ENCODE results near the gene CACNA2D3. TPM values are rescaled to one million over a fixed set of nuclear protein-coding genes. Genes with fewer than 3 reads are reported as not detected.

CACNA2D3 gene
- total RNA-seq, 4 donors from 2014 or later = 0.83 to 5.0 (median 2.5) TPM

DNA sequence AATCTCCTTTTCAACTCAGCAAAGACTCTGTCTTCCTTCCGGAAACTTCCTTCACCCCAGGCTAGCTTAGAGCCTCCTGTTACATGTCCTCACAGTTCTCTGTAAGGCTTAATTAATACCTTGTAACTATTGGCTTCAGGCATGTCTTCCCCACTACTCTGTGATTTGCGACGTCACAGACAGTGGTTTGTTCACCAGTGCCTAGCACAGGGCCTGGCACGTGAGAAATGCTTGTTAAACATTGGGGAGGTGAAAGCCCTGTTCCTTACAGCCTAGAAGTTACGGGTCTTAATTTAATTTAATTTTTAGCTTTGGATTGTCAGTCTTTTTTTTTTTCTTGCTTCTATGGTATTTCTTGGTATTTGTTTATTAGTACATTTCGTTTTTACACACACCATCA is 36.4 kb upstream of the CACNA2D3 start:
- intact Hi-C loops (cut with DNase I; ENCODE audit: low total_unique reads) = no loop called here
- H3K4me3 ChIP-seq = no peak overlapping the region
- no peak for DNase-seq
- no peak overlapping the region for H3K27ac ChIP-seq
- H3K36me3 ChIP-seq = no peaks in the 10 kb centered on the region
- TF ChIP-seq, protein P1, sequence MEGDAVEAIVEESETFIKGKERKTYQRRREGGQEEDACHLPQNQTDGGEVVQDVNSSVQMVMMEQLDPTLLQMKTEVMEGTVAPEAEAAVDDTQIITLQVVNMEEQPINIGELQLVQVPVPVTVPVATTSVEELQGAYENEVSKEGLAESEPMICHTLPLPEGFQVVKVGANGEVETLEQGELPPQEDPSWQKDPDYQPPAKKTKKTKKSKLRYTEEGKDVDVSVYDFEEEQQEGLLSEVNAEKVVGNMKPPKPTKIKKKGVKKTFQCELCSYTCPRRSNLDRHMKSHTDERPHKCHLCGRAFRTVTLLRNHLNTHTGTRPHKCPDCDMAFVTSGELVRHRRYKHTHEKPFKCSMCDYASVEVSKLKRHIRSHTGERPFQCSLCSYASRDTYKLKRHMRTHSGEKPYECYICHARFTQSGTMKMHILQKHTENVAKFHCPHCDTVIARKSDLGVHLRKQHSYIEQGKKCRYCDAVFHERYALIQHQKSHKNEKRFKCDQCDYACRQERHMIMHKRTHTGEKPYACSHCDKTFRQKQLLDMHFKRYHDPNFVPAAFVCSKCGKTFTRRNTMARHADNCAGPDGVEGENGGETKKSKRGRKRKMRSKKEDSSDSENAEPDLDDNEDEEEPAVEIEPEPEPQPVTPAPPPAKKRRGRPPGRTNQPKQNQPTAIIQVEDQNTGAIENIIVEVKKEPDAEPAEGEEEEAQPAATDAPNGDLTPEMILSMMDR (IDR thresholded peaks at IDR 0.05) = no peak
- TF ChIP-seq POLR2A (IDR thresholded peaks at IDR 0.05) = no peak
- no peaks in the 10 kb centered on the region for H3K9me3 ChIP-seq
- H3K27me3 ChIP-seq = no peaks in the 10 kb centered on the region
- no peaks in the 10 kb centered on the region for H3K4me1 ChIP-seq

DNA sequence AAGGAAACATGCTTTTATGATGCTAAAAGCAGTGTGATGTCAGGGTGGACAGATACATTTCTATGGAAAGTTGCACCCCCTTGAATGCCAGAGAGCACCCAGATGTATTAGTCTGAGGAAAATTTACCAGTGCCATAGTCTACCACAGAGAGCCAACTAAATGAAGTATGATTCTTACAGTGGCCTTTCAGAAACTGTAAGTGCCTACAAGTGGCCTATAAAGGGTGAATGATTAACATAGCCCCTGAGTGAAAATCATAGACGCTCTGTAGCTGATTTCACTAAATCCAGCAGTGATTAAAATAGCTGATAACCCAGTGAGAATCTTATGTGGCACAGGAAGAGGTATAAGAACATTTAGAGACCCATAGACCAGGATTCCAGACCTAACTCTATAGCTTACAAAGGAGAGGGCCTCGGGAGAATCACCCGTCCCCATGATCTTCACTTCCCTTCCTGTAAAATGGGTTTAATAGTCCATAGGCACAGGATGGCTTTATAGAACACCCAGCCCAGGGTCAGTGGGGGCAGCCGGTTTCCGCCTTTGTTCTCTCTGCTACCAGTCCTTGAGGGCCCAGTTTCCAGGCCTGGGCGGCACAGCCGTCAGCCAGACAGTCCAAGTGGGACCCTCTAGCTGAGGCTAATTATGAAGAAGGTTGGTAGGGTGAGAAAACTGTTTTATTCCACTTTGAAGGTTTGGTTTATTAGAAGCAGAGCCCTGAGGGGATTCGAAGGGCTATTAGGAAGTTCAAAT is 35.5 kb upstream of the CACNA2D3 start:
- intact Hi-C loops (cut with DNase I; ENCODE audit: low total_unique reads) = no loop called here
- TF ChIP-seq POLR2A (IDR thresholded peaks at IDR 0.05) = no peak
- TF ChIP-seq, protein P1 (IDR thresholded peaks at IDR 0.05) = no peak
- H3K27me3 ChIP-seq = no peaks in the 10 kb centered on the region

DNA sequence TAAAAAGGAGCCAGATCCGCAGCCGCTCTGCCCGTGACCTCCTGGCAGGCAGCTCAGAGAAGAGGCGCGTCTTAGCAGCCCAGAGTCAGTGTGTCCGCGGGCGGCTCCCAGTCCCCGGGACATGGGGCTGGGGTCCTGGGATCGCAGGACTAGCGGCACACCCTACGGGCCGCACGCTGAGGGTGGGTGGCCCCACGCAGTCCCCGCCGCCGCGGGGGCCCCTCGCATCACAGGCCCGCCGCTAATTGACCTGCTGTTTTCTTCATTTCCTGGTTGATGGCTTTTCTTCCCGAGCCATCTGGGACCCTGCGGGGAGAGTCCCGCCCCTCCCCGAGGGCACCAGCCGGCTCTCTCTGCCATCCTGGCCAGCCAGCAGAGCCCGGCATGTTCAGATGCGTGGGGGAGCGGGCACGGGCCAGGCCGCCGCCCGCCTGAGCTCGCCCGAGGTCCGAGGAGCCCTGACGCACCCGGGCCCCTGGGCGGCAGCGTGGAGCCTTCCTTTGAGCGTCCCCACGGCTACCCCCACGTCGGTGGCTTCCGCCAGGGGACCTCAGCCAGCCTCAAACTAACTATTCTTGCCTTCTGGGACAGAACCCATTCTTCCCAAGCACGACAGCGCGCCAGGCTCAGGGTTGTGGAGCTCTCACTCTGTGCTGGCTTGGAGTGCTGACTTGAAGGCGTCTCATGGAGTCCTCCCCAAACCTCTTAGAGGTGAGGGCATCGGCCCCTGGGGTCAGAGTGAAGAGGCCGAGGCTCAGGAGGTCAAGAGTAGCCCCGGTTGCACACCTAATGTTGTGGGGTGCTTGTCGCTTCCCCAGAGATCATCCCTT is 34.6 kb upstream of the CACNA2D3 start:
- DNase-seq = no peak
- no peaks in the 10 kb centered on the region for H3K4me1 ChIP-seq
- intact Hi-C loops (cut with DNase I; ENCODE audit: low total_unique reads) = no loop called here
- no peak overlapping the region for H3K27ac ChIP-seq
- no peaks in the 10 kb centered on the region for H3K27me3 ChIP-seq
- TF ChIP-seq, protein P1 (IDR thresholded peaks at IDR 0.05) = no peak
- TF ChIP-seq POLR2A (IDR thresholded peaks at IDR 0.05) = no peak
- H3K36me3 ChIP-seq = no peaks in the 10 kb centered on the region
- no peaks in the 10 kb centered on the region for H3K9me3 ChIP-seq
- H3K4me3 ChIP-seq = no peak overlapping the region

More for the DNA sequence above, 35.5 kb upstream of the CACNA2D3 start:
- Histone ChIP-seq H3K4me3 (no peak overlapping the region), H3K27ac (no peak overlapping the region), H3K36me3 (no peaks in the 10 kb centered on the region), H3K9me3 (no peaks in the 10 kb centered on the region), H3K4me1 (no peaks in the 10 kb centered on the region)
- no peak for DNase-seq

DNA sequence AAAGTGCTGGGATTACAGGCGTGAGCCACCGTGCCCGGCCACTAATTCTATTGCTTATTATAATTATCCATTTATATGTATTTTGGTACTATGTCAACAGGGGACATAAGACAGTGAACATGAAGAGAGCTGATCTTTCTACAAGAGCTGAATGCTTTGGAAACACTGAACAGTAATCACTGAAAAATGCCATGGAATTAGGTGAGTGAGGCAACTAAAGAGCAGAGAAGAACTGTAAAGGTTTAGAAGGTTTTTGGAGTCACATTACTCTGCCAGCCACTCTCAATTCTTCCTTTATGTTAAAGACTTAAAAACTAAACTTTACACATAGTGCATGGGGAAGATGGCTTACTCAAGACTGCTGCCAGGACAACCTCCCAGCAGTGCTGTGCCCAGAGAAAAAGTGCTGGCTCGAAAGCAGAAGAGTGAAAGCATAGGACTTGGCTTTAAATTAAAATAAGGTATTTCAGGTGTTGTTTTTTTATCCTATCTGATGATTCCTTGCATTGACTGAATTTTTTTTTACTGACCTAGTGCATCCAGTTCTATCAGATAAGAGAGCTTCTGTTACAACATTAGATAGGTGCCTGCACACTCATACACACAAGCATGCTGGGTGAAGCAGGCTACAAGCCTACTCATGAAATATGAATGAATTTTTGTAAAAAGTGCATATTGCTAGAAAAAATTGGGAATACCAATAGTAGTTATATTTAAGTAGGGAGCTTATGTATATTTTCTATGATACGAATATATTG is 28.7 kb upstream of the CACNA2D3 start:
- no peak overlapping the region for H3K27ac ChIP-seq
- H3K27me3 ChIP-seq = no peaks in the 10 kb centered on the region
- no peaks in the 10 kb centered on the region for H3K9me3 ChIP-seq
- H3K4me1 ChIP-seq = no peaks in the 10 kb centered on the region
- DNase-seq = no peak
- TF ChIP-seq POLR2A (IDR thresholded peaks at IDR 0.05) = no peak
- TF ChIP-seq, protein P1 (IDR thresholded peaks at IDR 0.05) = no peak
- no peaks in the 10 kb centered on the region for H3K36me3 ChIP-seq
- intact Hi-C loops (cut with DNase I; ENCODE audit: low total_unique reads) = no loop called here
- no peak overlapping the region for H3K4me3 ChIP-seq

Data from uterus (tissue), 4 donors.